ENCODE measurements around the gene GNAI3.

The GNAI3 gene

DNA sequence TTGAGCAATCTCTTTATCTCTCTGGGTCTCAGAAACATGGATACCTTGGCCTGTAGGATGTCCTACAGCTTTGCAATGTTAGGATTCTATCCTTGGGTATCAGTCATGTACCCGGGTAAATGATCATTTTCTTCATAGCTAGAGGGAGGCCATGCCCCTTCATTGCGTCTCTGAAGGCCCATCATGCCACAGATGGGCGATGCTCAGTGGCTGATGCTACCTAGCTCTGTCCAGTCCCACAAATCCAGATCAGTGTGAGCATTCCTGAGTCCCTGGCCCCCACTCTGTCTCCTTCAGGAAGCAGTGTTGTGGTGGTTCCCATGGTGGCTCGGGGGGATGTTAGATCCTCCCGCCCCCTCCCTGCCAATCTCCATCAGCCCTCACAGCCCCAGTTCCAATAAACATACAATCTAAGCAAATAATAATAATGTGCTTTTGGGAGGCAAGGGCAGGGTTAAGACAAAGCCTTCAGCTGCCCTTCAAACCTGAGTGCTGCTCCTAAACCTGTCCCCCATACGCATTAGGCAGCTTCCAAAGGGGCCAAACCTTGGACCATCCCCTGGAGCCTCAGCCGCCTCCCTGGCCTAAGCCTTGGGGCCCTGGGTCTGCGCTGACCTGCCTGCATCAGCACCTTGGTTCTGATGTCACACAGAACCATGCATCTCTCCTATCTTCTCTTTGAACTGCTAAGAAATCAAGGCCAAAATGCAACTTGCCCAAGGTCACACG is 9.4 kb upstream of the GNAI3 start:
- TF ChIP-seq ARNT (IDR thresholded peaks at IDR 0.05) (no peak), ZNF384 (IDR thresholded peaks at IDR 0.05) (no peak), FOXA1 (IDR thresholded peaks at IDR 0.05) (no peak), LEF1 (IDR thresholded peaks at IDR 0.05; ENCODE audit: borderline replicate concordance) (no peak), SP1 (IDR thresholded peaks at IDR 0.05) (no peak), NFRKB (IDR thresholded peaks at IDR 0.05) (no peak), TARDBP (IDR thresholded peaks at IDR 0.05) (no peak), SUZ12 (IDR thresholded peaks at IDR 0.05) (no peak)
- TF ChIP-seq, protein P1, sequence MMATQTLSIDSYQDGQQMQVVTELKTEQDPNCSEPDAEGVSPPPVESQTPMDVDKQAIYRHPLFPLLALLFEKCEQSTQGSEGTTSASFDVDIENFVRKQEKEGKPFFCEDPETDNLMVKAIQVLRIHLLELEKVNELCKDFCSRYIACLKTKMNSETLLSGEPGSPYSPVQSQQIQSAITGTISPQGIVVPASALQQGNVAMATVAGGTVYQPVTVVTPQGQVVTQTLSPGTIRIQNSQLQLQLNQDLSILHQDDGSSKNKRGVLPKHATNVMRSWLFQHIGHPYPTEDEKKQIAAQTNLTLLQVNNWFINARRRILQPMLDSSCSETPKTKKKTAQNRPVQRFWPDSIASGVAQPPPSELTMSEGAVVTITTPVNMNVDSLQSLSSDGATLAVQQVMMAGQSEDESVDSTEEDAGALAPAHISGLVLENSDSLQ (IDR thresholded peaks at IDR 0.05), result no peak
- ChIA-PET CTCF (interaction anchor here (0.5 to 4.1 kb wide), 3 partner anchors 49 to 168 kb away, joined by 3 to 17 read pairs (median 4); no protein-coding TSS in a partner anchor), POLR2A (interaction anchor here (0.6 to 3.6 kb wide), 3 partner anchors 10 to 446 kb away, joined by 3 to 22 read pairs (median 4); partner anchors contain the start of genes AHCYL1, AMPD2, GNAI3 and GNAT2)
- DNase-seq (ENCODE audit: extremely low spot score), result no peak

DNA sequence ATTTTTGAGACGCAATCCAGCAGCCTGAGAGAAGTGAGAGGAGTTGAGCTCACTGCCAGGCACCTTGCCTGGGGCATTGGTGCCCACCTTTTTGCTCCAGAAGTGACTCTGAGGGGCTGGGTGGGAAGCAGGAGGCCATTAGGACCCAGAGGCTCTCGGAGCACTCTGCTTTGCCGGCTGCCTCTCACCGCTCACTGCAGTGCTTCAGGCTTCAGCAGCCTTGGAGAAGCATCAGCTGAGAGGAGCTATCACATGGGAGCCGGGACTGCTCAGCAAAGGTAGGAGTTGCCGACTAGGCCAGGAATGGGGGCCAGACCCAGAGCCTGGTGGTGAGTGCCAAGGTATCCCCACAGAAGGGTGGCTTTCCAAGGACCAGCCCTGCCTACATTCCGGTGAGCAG is 8.7 kb upstream of the GNAI3 start, which contains the start of gene GPR61:
Gene GPR61, plus strand, starts transcription at position 197 of the 400 bp plus-strand sequence. CDS start 3,151 bp downstream, outside the sequence.
- DNase-seq (ENCODE audit: extremely low spot score), result no peak
- ChIA-PET CTCF (interaction anchor here (1.3 to 4.1 kb wide), 2 partner anchors 49 to 100 kb away, joined by 4 to 17 read pairs; no protein-coding TSS in a partner anchor), POLR2A (interaction anchor here (0.6 to 3.6 kb wide), 3 partner anchors 9 to 445 kb away, joined by 3 to 22 read pairs (median 4); partner anchors contain the start of genes AHCYL1, AMPD2, GNAI3 and GNAT2)
- TF ChIP-seq SP1 (IDR thresholded peaks at IDR 0.05) (no peak), L3MBTL2 (conservative IDR thresholded peaks at IDR 0.05) (no peak), ARNT (IDR thresholded peaks at IDR 0.05) (no peak), TARDBP (IDR thresholded peaks at IDR 0.05) (no peak), ZNF384 (IDR thresholded peaks at IDR 0.05) (no peak), FOXM1 (IDR thresholded peaks at IDR 0.05; ENCODE audit: borderline replicate concordance) (no peak), FOXK2 (IDR thresholded peaks at IDR 0.05) (no peak), LEF1 (IDR thresholded peaks at IDR 0.05; ENCODE audit: borderline replicate concordance) (no peak), NFRKB (IDR thresholded peaks at IDR 0.05) (no peak), BHLHE40 (IDR thresholded peaks at IDR 0.05; ENCODE audit: borderline replicate concordance) (no peak), HDGF (IDR thresholded peaks at IDR 0.05; ENCODE audit: borderline replicate concordance) (no peak), FOXA1 (IDR thresholded peaks at IDR 0.05) (no peak), CTBP1 (IDR thresholded peaks at IDR 0.05; ENCODE audit: borderline replicate concordance) (no peak), ELF4 (IDR thresholded peaks at IDR 0.05) (no peak), SUZ12 (IDR thresholded peaks at IDR 0.05) (no peak)
- TF ChIP-seq, protein P1 (IDR thresholded peaks at IDR 0.05), result no peak

DNA sequence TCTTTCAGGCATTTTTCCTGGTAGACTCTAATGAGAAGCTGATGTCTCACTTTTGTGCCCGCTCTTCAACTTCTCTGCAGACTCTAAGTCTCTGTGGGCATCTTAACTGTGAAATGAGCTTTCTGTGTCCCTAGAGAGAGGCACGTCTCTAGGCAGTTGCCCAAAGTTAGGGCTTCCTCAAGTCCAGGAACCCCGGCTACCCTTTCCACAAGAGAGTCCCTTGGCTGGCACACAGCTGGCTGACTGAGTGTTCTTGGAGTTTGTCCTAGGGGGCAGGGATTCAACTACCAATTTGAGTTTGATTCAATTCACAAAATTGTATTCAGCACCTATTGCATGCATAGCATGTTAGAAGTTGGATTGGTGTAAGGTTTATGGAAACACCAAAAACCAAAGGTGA is 7.3 kb upstream of the GNAI3 start:
- ChIA-PET CTCF (interaction anchor here (0.7 to 4.1 kb wide), 7 partner anchors 8 to 115 kb away, joined by 4 to 17 read pairs (median 4); no protein-coding TSS in a partner anchor), POLR2A (no interaction called here)
- no peak for DNase-seq (ENCODE audit: extremely low spot score)
- TF ChIP-seq NFRKB (IDR thresholded peaks at IDR 0.05), result no peak
- no peak for TF ChIP-seq TARDBP (IDR thresholded peaks at IDR 0.05)
- no peak for TF ChIP-seq L3MBTL2 (conservative IDR thresholded peaks at IDR 0.05)

DNA sequence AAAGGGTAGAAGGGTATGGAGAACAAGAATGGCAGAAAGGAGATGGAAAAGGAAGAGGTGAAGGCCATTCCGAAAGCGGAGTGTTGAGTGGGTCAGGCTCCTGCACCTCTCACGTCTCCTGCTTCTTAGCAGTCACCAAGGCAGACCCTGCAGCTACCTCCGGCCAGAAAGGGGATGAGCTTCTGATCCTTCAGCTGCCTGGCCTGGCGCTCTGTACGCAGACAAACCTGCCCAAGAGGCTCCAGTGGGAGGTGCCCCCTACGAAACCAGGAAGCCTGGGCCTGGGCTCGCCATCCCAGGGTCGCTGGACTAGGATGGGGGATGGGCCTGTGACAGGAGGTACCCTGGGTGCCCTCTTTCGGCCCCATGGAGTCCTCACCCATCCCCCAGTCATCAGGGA is 5.8 kb upstream of the GNAI3 start:
- ChIA-PET CTCF (interaction anchor here (1.1 to 2.2 kb wide), 4 partner anchors 11 to 234 kb away, joined by 3 to 13 read pairs (median 7); no protein-coding TSS in a partner anchor), POLR2A (no interaction called here)
- no peak for DNase-seq (ENCODE audit: extremely low spot score)
- no peak for TF ChIP-seq FOXA1 (IDR thresholded peaks at IDR 0.05)
- TF ChIP-seq, protein P1 (IDR thresholded peaks at IDR 0.05), result no peak
- no peak for TF ChIP-seq SP1 (IDR thresholded peaks at IDR 0.05)
- no peak for TF ChIP-seq ARNT (IDR thresholded peaks at IDR 0.05)
- no peak for TF ChIP-seq NFRKB (IDR thresholded peaks at IDR 0.05)
- TF ChIP-seq SUZ12 (IDR thresholded peaks at IDR 0.05), result no peak
- no peak for TF ChIP-seq HDGF (IDR thresholded peaks at IDR 0.05; ENCODE audit: borderline replicate concordance)
- TF ChIP-seq CTBP1 (IDR thresholded peaks at IDR 0.05; ENCODE audit: borderline replicate concordance), result no peak
- no peak for TF ChIP-seq ZNF384 (IDR thresholded peaks at IDR 0.05)

DNA sequence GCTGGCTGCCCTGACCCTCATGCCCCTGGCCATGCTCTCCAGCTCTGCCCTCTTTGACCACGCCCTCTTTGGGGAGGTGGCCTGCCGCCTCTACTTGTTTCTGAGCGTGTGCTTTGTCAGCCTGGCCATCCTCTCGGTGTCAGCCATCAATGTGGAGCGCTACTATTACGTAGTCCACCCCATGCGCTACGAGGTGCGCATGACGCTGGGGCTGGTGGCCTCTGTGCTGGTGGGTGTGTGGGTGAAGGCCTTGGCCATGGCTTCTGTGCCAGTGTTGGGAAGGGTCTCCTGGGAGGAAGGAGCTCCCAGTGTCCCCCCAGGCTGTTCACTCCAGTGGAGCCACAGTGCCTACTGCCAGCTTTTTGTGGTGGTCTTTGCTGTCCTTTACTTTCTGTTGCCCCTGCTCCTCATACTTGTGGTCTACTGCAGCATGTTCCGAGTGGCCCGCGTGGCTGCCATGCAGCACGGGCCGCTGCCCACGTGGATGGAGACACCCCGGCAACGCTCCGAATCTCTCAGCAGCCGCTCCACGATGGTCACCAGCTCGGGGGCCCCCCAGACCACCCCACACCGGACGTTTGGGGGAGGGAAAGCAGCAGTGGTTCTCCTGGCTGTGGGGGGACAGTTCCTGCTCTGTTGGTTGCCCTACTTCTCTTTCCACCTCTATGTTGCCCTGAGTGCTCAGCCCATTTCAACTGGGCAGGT is 5.0 kb upstream of the GNAI3 start:
- ChIA-PET POLR2A (interaction anchor here (1.2 kb wide), 1 partner anchor 97 kb away, joined by 3 read pairs; no protein-coding TSS in a partner anchor), CTCF (interaction anchor here (0.6 to 3.8 kb wide), 6 partner anchors 11 to 936 kb away, joined by 3 to 42 read pairs (median 4); no protein-coding TSS in a partner anchor)
- TF ChIP-seq HDGF (IDR thresholded peaks at IDR 0.05; ENCODE audit: borderline replicate concordance) (no peak), SUZ12 (IDR thresholded peaks at IDR 0.05) (no peak), ARNT (IDR thresholded peaks at IDR 0.05) (no peak), LEF1 (IDR thresholded peaks at IDR 0.05; ENCODE audit: borderline replicate concordance) (no peak), L3MBTL2 (conservative IDR thresholded peaks at IDR 0.05) (no peak), NFRKB (IDR thresholded peaks at IDR 0.05) (no peak), FOXA1 (IDR thresholded peaks at IDR 0.05) (no peak)
- no peak for DNase-seq (ENCODE audit: extremely low spot score)
